ENCODE measurements around the gene UBL5.

UBL5 gene

GRCh38 chr19:9858766-9859165, 31.0 kb downstream of the UBL5 start:
- Histone ChIP-seq H3K9me3 (ENCODE audit: control insufficient read depth, low read length) (no peaks in the 10 kb centered on the region), H3K14ac (ENCODE audit: low read length in 2 of 2) (no peak overlapping the region), H4K8ac (ENCODE audit: low read length) (no peak overlapping the region), H3K4me1 (ENCODE audit: control insufficient read depth, insufficient read depth, low read depth, low read length) (no peaks in the 10 kb centered on the region), H3K27me3 (ENCODE audit: control insufficient read depth in 1 of 2, insufficient read depth in 1 of 2, low read length in 2 of 2) (peaks cover 0 to under 1% of the 10 kb centered on the region in 2 experiments), H3K36me3 (ENCODE audit: control insufficient read depth in 1 of 2, insufficient read depth in 2 of 2, low read depth in 1 of 2, low read length in 2 of 2) (peaks cover 12 to 19% of the 10 kb centered on the region in 2 experiments), H4K91ac (ENCODE audit: low read length) (no peak overlapping the region), H3K18ac (ENCODE audit: low read depth in 1 of 2, low read length in 2 of 2) (no peak overlapping the region), H2BK15ac (ENCODE audit: low read depth, poor library complexity, severe bottlenecking) (no peak overlapping the region), H3K9ac (ENCODE audit: low read length) (no peak overlapping the region), H2AFZ (ENCODE audit: low read depth, low read length) (no peak overlapping the region), H2AK5ac (ENCODE audit: low read length, severe bottlenecking) (no peak overlapping the region), H2BK5ac (ENCODE audit: low read depth, low read length, poor library complexity, severe bottlenecking) (no peak overlapping the region), H2BK12ac (ENCODE audit: low read length in 2 of 2) (no peak overlapping the region), H3K4me2 (ENCODE audit: low read length, poor library complexity, severe bottlenecking) (no peak overlapping the region), H3K4me3 (ENCODE audit: insufficient read depth in 1 of 2, low read depth in 1 of 2, low read length in 2 of 2) (no peak overlapping the region), H3K4ac (ENCODE audit: low read depth in 1 of 2, low read length in 2 of 2) (no peak overlapping the region), H3K27ac (ENCODE audit: low read length, poor library complexity, severe bottlenecking) (no peak overlapping the region), H3K23ac (ENCODE audit: low read length in 2 of 2) (no peak overlapping the region), H2BK120ac (ENCODE audit: low read depth, low read length) (no peak overlapping the region), H3K79me1 (replicated peaks; ENCODE audit: low read length, poor library complexity, severe bottlenecking) (no peaks in the 10 kb centered on the region)
- no peak for DNase-seq

- no peak overlapping the region for H2BK120ac ChIP-seq (ENCODE audit: low read depth, low read length)
- H3K14ac ChIP-seq (ENCODE audit: low read length in 2 of 2): no peak overlapping the region
- no peak for DNase-seq
- no peak overlapping the region for H4K91ac ChIP-seq (ENCODE audit: low read length)
- H3K79me1 ChIP-seq (replicated peaks; ENCODE audit: low read length, poor library complexity, severe bottlenecking): no peaks in the 10 kb centered on the region
- no peak overlapping the region for H3K9ac ChIP-seq (ENCODE audit: low read length)
- H3K23ac ChIP-seq (ENCODE audit: low read length in 2 of 2): no peak overlapping the region
- no peak overlapping the region for H4K8ac ChIP-seq (ENCODE audit: low read length)
- no peak overlapping the region for H2BK12ac ChIP-seq (ENCODE audit: low read length in 2 of 2)
- H3K4ac ChIP-seq (ENCODE audit: low read depth in 1 of 2, low read length in 2 of 2): no peak overlapping the region
- 90% methylated on average over 8 of the region's 8 CpGs for WGBS
- H2BK5ac ChIP-seq (ENCODE audit: low read depth, low read length, poor library complexity, severe bottlenecking): no peak overlapping the region
- no peak overlapping the region for H3K18ac ChIP-seq (ENCODE audit: low read depth in 1 of 2, low read length in 2 of 2)
- H3K4me1 ChIP-seq (ENCODE audit: control insufficient read depth, insufficient read depth, low read depth, low read length): no peaks in the 10 kb centered on the region
- no peak overlapping the region for H2BK15ac ChIP-seq (ENCODE audit: low read depth, poor library complexity, severe bottlenecking)
- no peak overlapping the region for H3K4me2 ChIP-seq (ENCODE audit: low read length, poor library complexity, severe bottlenecking)
- no peak overlapping the region for H3K4me3 ChIP-seq (ENCODE audit: insufficient read depth in 1 of 2, low read depth in 1 of 2, low read length in 2 of 2)
- no peak overlapping the region for H3K27ac ChIP-seq (ENCODE audit: low read length, poor library complexity, severe bottlenecking)
- no peaks in the 10 kb centered on the region for H3K9me3 ChIP-seq (ENCODE audit: control insufficient read depth, low read length)
- H3K27me3 ChIP-seq (ENCODE audit: control insufficient read depth in 1 of 2, insufficient read depth in 1 of 2, low read length in 2 of 2): peaks cover 0 to 4% of the 10 kb centered on the region in 2 experiments
- peaks cover 12% of the 10 kb centered on the region in 2 experiments for H3K36me3 ChIP-seq (ENCODE audit: control insufficient read depth in 1 of 2, insufficient read depth in 2 of 2, low read depth in 1 of 2, low read length in 2 of 2)
- H2AFZ ChIP-seq (ENCODE audit: low read depth, low read length): no peak overlapping the region
- H2AK5ac ChIP-seq (ENCODE audit: low read length, severe bottlenecking): no peak overlapping the region
Observed at GRCh38 chr19:9860407-9860806, 32.7 kb downstream of the UBL5 start.

GRCh38 chr19:9861503-9861902, 33.8 kb downstream of the UBL5 start:
- 89% methylated on average over 1 of the region's 1 CpG for WGBS
- no peak for DNase-seq
- no peak overlapping the region for H3K23ac ChIP-seq (ENCODE audit: low read length in 2 of 2)
- no peak overlapping the region for H2AK5ac ChIP-seq (ENCODE audit: low read length, severe bottlenecking)
- H3K36me3 ChIP-seq (ENCODE audit: control insufficient read depth in 1 of 2, insufficient read depth in 2 of 2, low read depth in 1 of 2, low read length in 2 of 2): peaks cover 10 to 11% of the 10 kb centered on the region in 2 experiments
- no peaks in the 10 kb centered on the region for H3K79me1 ChIP-seq (replicated peaks; ENCODE audit: low read length, poor library complexity, severe bottlenecking)
- no peak overlapping the region for H2BK12ac ChIP-seq (ENCODE audit: low read length in 2 of 2)
- H2BK5ac ChIP-seq (ENCODE audit: low read depth, low read length, poor library complexity, severe bottlenecking): no peak overlapping the region
- H3K4me3 ChIP-seq (ENCODE audit: insufficient read depth in 1 of 2, low read depth in 1 of 2, low read length in 2 of 2): no peak overlapping the region
- H3K9ac ChIP-seq (ENCODE audit: low read length): no peak overlapping the region
- H3K14ac ChIP-seq (ENCODE audit: low read length in 2 of 2): no peak overlapping the region
- H3K27me3 ChIP-seq (ENCODE audit: control insufficient read depth in 1 of 2, insufficient read depth in 1 of 2, low read length in 2 of 2): peaks cover 4 to 7% of the 10 kb centered on the region in 2 experiments
- no peak overlapping the region for H3K4me2 ChIP-seq (ENCODE audit: low read length, poor library complexity, severe bottlenecking)
- no peaks in the 10 kb centered on the region for H3K9me3 ChIP-seq (ENCODE audit: control insufficient read depth, low read length)
- no peak overlapping the region for H2BK120ac ChIP-seq (ENCODE audit: low read depth, low read length)
- no peak overlapping the region for H3K27ac ChIP-seq (ENCODE audit: low read length, poor library complexity, severe bottlenecking)
- no peak overlapping the region for H4K8ac ChIP-seq (ENCODE audit: low read length)
- no peak overlapping the region for H3K18ac ChIP-seq (ENCODE audit: low read depth in 1 of 2, low read length in 2 of 2)
- H3K4ac ChIP-seq (ENCODE audit: low read depth in 1 of 2, low read length in 2 of 2): no peak overlapping the region
- no peak overlapping the region for H4K91ac ChIP-seq (ENCODE audit: low read length)
- H3K4me1 ChIP-seq (ENCODE audit: control insufficient read depth, insufficient read depth, low read depth, low read length): no peaks in the 10 kb centered on the region
- no peak overlapping the region for H2BK15ac ChIP-seq (ENCODE audit: low read depth, poor library complexity, severe bottlenecking)
- no peak overlapping the region for H2AFZ ChIP-seq (ENCODE audit: low read depth, low read length)

DNA sequence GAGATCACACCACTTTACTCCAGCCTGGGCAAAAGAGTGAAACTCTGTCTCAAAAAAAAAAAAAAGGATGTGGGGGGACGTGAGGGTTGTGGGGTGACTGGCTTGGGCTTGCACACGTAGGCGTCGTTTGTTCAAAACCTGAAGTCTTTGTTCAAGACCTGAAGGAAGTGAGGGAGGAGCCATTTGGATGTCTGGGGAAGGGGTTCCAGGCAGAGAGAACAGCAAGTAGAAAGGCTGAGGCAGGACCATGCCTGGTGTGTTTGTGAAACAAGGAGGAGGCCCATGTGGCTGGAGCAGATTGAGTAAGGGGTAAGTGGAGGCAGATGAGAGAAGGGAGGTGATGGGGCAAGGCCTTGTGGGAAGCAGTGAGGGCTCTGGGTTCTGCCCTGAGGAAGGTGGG, 35.2 kb downstream of the UBL5 start:
- Histone ChIP-seq H3K36me3 (ENCODE audit: control insufficient read depth in 1 of 2, insufficient read depth in 2 of 2, low read depth in 1 of 2, low read length in 2 of 2) (peaks cover 0 to under 1% of the 10 kb centered on the region in 2 experiments), H2BK5ac (ENCODE audit: low read depth, low read length, poor library complexity, severe bottlenecking) (no peak overlapping the region), H3K9me3 (ENCODE audit: control insufficient read depth, low read length) (no peaks in the 10 kb centered on the region), H3K4me2 (ENCODE audit: low read length, poor library complexity, severe bottlenecking) (no peak overlapping the region), H2AFZ (ENCODE audit: low read depth, low read length) (no peak overlapping the region), H3K14ac (ENCODE audit: low read length in 2 of 2) (no peak overlapping the region), H2BK12ac (ENCODE audit: low read length in 2 of 2) (no peak overlapping the region), H3K18ac (ENCODE audit: low read depth in 1 of 2, low read length in 2 of 2) (no peak overlapping the region), H2BK120ac (ENCODE audit: low read depth, low read length) (no peak overlapping the region), H3K23ac (ENCODE audit: low read length in 2 of 2) (no peak overlapping the region), H3K27ac (ENCODE audit: low read length, poor library complexity, severe bottlenecking) (no peak overlapping the region), H3K9ac (ENCODE audit: low read length) (no peak overlapping the region), H4K8ac (ENCODE audit: low read length) (no peak overlapping the region), H4K91ac (ENCODE audit: low read length) (no peak overlapping the region), H3K4me3 (ENCODE audit: insufficient read depth in 1 of 2, low read depth in 1 of 2, low read length in 2 of 2) (no peak overlapping the region), H3K4me1 (ENCODE audit: control insufficient read depth, insufficient read depth, low read depth, low read length) (no peaks in the 10 kb centered on the region), H3K4ac (ENCODE audit: low read depth in 1 of 2, low read length in 2 of 2) (no peak overlapping the region), H2BK15ac (ENCODE audit: low read depth, poor library complexity, severe bottlenecking) (no peak overlapping the region), H3K79me1 (replicated peaks; ENCODE audit: low read length, poor library complexity, severe bottlenecking) (no peaks in the 10 kb centered on the region), H3K27me3 (ENCODE audit: control insufficient read depth in 1 of 2, insufficient read depth in 1 of 2, low read length in 2 of 2) (peaks cover 4 to 7% of the 10 kb centered on the region in 2 experiments), H2AK5ac (ENCODE audit: low read length, severe bottlenecking) (no peak overlapping the region)
- no peak for DNase-seq
- 92% methylated on average over 4 of the region's 4 CpGs for WGBS
